Tibial nerve (tissue), 3 donors: ENCODE data around the gene S100A5.

Source experiments
- CTCF ChIP-seq, 5 experiments: fragments of 200-600 bp in 3 of 5; fragments of 450-650 bp in 2 of 5; sonication (generic) in 3 of 5; IDR thresholded peaks; one replicate each; pipeline ENCODE4 v1.5.1; 2016 to 2019; ENCODE audit warnings: antibody characterized with exemption in 5 of 5, mild to moderate bottlenecking in 3 of 5, moderate library complexity in 2 of 5
- POLR2A ChIP-seq, 2 donors: fragments of 450-650 bp; IDR thresholded peaks; one replicate each; pipeline ENCODE4 v1.6.1; 2017; ENCODE audit warnings: antibody characterized with exemption in 2 of 2, mild to moderate bottlenecking in 2 of 2, moderate library complexity in 2 of 2

- TF ChIP-seq CTCF (IDR thresholded peaks at IDR 0.05) (no peak), POLR2A (IDR thresholded peaks at IDR 0.05) (no peak)
These were observed 6.4 kb downstream of the S100A5 start for GRCh38 chr1:153534226-153534924.
